Esophagus mucosa (tissue), 1 donor: ENCODE results near the gene MLLT1. TPM values are rescaled to one million over a fixed set of nuclear protein-coding genes. Genes with fewer than 3 reads are reported as not detected.
"Not testable (repeated sequence)": the region's sequence is repeated elsewhere in the genome, so short reads cannot be mapped to it uniquely, and the experiment has no call there.

Experiments
- ATAC-seq: fragments of 200-7000 bp; cut with Tn5 transposase; one replicate; pipeline ENCODE4 v1.9.1; 2020
- total RNA-seq: library from RNA; stranded (reverse); gene quantifications from one replicate; pipeline ENCODE4 v1.2.4, GENCODE V29; 2023
- donor health status: DM: yes; HTN: yes; CAD: no.

The MLLT1 gene, protein sequence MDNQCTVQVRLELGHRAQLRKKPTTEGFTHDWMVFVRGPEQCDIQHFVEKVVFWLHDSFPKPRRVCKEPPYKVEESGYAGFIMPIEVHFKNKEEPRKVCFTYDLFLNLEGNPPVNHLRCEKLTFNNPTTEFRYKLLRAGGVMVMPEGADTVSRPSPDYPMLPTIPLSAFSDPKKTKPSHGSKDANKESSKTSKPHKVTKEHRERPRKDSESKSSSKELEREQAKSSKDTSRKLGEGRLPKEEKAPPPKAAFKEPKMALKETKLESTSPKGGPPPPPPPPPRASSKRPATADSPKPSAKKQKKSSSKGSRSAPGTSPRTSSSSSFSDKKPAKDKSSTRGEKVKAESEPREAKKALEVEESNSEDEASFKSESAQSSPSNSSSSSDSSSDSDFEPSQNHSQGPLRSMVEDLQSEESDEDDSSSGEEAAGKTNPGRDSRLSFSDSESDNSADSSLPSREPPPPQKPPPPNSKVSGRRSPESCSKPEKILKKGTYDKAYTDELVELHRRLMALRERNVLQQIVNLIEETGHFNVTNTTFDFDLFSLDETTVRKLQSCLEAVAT
- 27.5 TPM for total RNA-seq

- ATAC-seq = peak; percentile 98
Observed at GRCh38 chr19:6279931-6280591, at the start of gene MLLT1. TSS of gene MLLT1 (minus strand) at chr19:6279975. CDS start at chr19:6279784, 191 bp downstream.

GRCh38 chr19:6326815-6327214 lies 47.0 kb upstream of the MLLT1 start:
- ATAC-seq = no peak

DNA sequence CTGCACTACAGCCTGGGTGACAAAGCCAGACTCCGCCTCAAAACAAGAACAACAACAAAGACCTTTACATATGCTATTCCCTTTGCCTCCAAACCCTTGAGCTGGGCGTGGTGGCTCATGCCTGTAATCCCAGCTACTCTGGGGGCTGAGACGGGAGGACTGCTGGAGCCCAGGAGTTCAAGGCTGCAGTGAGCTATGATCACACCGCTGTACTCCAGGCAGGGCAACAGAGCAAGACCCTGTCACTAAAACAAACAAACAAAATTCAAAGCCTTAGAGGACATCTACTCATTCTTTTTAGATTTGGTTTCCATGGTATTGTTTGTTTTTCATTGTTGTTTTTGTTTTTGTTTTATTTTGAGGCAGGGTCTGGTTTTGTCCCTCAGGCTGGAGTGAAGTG lies 45.8 kb upstream of the MLLT1 start:
- ATAC-seq = no peak

DNA sequence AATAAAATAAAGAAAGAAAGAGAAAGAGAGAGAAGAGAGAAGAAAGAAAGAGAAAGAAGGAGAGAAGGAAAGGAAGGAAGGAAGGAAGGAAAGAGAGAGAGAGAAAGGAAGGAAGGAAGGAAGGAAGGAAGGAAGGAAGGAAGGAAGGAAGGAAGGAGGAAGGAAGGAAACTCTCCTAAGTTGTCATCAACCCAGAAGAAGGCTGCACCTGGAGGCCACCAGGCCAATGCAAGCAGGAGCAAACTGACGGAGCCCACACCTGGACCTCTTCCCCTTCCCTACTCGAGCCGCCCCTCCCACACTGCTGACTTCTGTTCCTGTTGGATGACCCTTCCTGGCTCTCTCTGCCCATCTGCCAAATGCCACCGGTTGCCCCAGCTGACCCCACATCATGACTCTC lies 45.0 kb upstream of the MLLT1 start:
- ATAC-seq = no peak

GRCh38 chr19:6322284-6322683 lies 42.5 kb upstream of the MLLT1 start:
- no peak for ATAC-seq

DNA sequence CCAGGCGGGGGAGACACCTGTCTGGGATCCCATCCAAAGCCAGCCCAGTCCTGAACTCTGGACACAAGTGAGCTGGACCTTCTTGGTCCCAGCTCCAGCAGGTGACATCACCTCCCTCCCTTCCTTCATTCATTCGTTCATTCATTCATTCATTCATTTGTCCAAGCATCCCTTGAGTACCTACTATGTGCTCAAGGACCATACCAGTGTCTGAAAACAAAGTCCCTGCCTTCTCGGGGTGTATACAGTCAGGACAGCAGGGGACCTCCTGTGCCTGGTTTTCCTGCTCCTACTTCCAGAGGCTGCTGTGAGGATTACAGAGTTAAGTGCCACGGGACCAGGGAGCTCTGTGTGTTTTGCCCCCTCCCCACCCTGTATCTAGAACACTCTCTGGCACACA lies 39.6 kb upstream of the MLLT1 start:
- ATAC-seq = no peak

DNA sequence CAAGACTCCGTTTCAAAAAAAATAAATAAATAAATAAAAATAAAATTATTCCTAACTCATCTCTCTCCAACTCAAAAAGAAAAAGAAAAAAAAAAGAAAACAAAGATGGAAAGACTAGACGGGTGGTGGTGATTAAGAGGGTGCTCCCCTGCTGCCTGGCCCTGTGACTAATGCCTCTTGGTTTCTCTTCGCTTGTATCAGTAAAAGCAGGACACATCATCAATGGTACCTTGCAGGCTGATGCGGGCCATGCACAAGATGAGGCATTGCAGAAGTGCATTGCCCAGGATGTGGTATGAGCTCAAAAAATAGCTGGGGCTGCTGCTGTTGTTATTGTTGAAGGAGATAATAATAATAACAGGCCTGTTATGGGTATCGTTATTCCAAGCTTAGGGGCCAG lies 39.0 kb upstream of the MLLT1 start:
- ATAC-seq = no peak

DNA sequence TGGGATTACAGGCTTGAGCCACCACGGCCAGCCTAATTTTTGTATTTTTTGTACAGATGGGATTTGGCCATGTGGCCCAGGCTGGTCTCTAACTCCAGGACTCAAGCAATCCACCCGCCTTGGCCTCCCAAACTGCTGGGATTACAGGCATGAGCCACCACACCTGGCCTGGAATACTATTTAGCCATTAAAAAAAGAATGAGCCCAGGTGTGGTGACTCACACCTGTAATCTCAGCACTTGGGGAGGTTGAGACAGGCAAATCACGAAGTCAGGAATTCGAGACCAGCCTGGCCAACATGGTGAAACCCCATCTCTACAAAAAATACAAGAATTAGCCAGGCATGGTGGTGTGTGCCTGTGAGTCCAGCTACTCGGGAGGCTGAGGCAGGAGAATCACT lies 35.9 kb upstream of the MLLT1 start:
- not testable (repeated sequence) for ATAC-seq

DNA sequence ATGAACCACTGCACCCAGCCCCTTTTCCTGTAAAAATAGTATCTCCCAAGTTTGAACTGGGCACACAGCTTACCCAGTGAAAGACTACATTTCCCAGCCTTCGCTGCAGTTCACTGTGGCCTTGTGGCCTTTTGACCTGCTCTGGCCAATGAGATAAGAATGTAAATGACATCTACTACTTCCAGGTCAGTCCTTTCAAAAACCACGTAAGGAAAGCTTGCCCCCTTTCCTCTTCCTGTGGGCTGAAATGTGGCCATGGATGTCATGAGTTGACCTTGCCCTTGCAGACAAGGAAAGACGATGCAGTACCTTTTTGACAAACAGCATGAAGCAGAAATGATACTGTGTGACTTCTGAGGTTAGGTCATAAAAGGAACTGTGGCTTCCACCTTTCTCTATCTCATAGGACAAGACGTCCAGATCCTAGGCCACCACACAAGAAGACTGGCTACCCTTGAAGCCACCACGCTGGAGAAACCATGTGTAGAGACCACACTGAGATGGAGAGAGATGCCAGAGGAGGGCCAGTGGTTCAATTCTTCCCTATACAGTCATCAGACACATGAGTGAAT lies 33.7 kb upstream of the MLLT1 start:
- ATAC-seq = no peak

DNA sequence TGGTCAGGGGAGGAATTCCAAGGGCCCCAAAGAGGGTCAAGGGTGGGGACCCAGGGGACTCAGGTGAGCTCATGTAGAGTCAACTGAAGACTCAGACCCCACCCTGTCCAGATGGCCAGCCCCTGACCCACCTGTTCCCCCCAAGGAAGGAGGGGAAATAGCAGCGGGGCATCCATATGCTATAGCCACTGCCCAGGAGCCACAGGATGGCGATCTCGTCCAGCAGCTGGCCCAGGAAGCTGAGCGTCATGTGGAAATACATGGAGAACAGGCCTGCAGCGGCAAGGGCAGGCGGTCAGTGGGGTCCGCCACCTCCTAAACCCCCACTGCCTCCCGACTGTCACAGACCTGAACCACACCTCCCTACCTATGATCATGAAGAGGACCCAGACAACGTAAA lies 32.2 kb upstream of the MLLT1 start:
- no peak for ATAC-seq

- no peak for ATAC-seq
Observed at GRCh38 chr19:6298413-6298812, 18.6 kb upstream of the MLLT1 start.

GRCh38 chr19:6297202-6297601 lies 17.4 kb upstream of the MLLT1 start:
- ATAC-seq = no peak

DNA sequence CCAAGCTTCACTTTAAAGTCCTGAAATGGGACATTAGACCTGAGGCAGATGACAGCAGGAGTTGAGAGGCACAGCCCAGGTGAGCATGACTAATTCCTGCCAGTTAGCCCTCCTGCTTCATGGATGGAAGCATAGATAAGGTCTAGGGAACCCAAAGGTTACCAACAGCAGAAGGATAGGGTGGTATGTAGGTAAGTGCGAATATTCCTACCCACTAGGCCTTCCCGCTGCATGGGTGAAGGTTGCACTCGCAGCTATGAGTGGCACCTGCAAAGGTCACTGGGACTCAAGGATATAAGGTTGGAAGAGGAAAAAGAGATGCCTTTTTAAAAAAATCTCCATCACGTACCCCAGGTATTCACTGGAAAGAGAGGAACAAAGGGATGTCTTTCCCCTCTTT lies 12.2 kb upstream of the MLLT1 start:
- no peak for ATAC-seq

DNA sequence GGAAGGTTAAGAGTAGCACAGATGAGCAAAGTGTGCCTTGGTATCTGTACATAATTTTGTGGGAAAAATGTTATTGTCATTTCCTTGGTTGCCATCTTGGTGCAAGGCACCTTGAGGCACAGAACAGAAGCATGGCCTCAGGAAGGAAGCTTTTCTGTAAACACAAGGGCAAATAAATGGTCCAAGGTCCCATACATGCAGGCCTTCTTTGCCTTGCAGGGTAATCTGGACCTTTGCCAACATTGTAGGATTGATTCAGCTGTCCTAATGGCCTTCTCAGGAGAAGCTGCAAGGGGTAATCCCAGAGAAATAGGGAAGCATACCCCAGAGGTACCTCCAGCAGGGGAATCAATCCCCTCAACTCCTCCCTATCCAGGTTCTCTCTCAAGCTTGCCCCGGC lies 9.0 kb upstream of the MLLT1 start:
- no peak for ATAC-seq

GRCh38 chr19:6287269-6287885 lies 7.6 kb upstream of the MLLT1 start:
- ATAC-seq = no peak

GRCh38 chr19:6286676-6287075 lies 6.9 kb upstream of the MLLT1 start:
- no peak for ATAC-seq

- ATAC-seq = not testable (repeated sequence)
Observed at GRCh38 chr19:6282393-6282792, 2.6 kb upstream of the MLLT1 start.

- peak; percentile 12 for ATAC-seq
Observed at GRCh38 chr19:6279620-6279930, 200 bp downstream of the MLLT1 start.

- peak; percentile 2 for ATAC-seq
Observed at GRCh38 chr19:6278740-6279619, 795 bp downstream of the MLLT1 start.

GRCh38 chr19:6278051-6278450 lies 1.7 kb downstream of the MLLT1 start:
- no peak for ATAC-seq

DNA sequence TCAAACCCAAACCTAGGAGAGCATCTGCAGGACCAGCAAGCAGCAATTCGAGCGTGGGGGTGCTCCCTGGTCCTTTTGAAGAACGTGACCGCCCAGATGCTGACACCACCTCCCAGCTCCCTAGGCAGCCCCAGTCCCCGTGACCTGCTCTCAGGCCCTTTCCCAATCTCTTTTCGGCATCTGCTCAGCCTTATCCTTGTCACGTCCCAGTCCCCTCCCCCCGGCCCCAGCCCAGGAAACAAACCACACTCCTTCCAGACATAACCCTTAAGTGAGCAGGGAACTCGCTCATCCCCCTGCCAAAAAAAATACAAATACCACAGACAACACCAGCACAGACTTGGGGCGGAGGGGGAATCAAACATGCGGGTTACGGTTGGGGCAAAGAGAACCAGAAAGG lies 3.3 kb downstream of the MLLT1 start:
- ATAC-seq = no peak

DNA sequence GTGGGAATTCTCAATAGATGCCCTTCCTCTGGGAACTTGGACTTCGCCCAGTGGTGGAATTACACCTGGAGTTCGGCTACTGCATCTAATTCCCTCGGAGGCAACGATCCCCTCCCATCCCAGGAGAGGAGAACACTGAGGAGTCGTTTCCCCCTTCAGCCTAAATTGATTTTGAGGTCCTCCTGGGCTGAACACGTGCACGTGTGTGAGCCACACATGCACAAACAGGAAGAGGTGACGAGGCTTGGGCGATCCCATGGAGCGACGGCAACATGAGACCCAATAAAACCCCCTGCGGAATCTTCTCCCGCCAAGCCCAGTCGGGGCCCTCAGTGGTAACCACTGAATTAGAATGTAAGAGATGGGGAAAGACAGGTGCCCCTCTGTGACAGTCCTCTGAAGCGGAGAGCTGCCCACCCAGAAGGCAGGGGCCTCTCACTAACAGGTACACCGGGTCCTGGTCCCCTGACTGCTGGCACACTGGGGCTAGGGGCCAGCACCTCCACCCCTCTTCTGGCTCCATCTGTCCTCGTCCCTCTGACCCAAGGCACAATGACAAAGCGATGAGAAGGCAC lies 4.5 kb downstream of the MLLT1 start:
- ATAC-seq = no peak
